HG03460 (cell line): ENCODE results near the gene GIPC1.

Experiments
- ATAC-seq: cut with Tn5 transposase; IDR thresholded peaks from one replicate; pipeline ENCODE4 v1.9.1; 2021; ENCODE audit not compliant: unreplicated experiment

Gene GIPC1

GRCh38 chr19:14439014-14439413 is 56.9 kb downstream of the GIPC1 start:
- no peak for ATAC-seq

DNA sequence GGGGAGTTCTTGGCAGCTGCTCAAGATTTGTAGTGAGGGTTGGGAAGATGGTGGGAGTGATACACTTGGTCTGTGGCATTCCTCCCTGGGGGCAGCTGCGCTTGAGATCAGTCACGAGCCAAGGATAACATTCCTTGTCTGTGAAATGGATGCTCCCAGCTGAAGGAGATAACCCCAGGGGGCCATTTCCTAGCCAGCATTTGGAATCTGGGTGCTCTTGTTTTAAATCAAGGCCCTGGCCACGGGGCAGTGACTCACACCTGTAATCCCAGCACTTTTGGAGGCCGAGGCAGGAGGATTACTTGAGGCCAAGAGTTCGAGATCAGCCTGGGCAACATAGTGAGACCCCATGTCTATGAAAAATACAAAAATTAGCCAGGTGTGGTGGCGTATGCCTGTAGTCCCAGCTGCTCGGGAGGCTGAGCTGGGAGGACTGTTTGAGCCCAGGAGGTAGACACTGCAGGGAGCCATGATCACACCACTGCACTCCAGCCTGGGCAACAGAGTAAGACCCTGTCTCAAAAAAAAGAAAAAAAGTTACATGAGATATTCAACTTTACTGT is 58.3 kb downstream of the GIPC1 start:
- ATAC-seq = no peak

DNA sequence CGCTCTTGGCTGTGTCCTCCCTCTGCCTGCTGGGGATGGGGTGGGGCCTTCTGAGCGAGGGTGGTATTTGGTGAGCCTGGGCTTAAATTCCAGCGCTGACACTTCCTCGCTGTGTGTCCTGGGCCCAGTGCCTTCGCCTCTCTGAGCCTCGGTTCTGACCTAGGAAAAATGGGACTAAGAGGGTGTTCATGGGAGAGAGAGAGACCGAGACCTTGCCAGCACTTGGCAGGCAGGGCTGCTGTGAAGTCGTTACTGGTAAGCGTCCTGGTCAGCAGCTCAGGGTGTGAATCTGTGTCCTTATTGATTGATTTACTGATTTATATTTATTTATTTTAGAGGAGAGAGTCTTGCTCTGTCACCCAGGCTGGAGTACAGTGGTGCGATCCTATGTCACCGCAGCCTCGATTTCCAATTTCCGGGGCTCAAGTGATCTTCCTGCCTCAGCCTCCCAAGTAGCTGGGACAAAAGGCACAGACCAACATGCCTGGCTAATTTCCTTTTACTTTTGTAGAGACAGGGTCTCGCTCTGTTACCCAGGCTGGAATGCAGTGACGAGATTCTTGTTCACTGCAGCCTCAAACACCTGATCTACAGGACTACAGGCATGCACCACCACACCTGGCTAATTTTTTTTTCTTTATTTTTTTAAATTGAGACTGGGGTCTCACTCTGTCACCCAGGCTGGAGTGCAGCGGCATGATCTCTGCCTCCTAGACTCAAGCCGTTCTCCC is 60.4 kb downstream of the GIPC1 start:
- no peak for ATAC-seq

DNA sequence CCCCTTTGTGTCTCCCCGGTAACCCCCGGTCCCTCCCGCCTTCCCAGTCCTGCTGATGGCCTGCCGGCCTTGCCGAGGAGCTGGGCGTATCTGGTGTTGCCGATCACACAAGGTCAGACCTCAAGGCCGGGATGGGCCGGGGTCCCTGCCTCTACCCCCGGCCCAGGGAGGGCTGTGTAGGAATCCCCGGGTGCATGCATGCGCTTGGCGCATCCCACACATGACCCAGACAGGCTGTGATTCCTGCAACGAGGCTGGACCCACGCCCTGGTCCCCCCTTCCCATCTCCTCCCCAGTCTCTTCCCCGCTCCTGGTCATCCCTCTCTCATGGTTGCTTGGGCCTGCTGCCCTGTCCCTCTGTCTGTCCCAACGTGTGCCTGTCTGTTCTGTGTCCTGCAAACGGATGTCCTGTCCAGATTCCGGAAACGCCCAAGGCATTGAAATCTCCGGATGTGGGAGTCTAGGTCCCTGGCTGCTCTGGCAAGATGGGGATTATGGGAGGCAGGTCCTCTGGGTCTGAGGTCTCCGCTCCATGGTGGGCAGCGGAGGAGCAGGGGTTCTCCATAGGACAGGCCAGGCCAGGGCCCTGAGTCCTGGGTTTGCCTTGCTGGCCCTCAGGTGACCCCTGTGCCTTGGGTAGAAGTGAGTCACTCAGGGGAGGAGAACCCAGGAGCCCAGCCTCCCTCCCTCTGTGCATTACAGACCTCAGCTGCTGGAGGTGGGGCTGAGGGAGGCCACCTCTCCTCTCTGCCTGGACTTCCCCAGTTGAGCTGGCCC is 61.2 kb downstream of the GIPC1 start:
- ATAC-seq = no peak

DNA sequence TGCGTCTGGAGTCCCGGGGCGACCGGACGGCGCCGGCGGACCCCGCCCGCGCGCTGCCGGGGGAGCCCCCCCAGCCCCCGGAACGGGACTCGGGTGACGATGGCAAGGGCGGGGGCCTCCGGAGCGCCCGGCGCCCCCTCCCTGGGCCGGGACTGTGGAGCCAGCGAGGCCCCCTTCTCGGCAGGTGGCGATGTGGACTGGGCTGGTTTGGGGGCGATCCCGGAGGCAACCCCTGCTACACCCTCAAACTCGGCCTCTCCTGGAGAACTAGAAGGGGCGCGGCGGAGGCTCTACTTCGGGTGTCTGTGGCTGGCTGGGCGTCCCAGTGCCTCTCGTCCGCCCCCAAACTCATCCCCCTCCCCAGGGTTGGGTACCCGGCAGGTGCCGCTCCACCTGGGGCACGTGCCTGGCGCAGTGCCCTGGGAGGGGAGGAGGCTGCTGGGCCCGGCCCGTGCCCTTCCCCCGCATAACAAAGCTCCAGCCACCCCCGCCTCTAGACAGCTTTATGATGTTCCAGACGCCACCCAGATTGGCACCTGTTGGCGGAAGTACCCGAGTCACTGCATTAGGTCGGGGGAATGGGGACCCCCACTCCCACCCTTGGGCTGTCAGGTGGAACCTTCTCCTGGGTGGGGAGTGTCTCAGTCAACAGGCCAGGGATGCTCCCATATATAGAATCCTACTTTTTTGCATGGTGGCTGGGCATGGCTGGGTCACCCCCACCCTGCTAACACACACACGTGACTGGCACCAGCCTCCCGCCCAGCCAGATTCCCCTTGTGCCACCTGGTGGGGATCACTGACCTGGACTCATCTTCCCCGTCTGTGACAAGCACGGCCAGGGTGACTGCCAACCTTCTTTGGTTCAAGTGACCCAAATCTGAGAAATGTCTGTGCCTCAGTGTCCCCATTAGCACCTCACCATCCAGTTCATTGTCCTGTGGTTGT is 62.1 kb downstream of the GIPC1 start:
- ATAC-seq = no peak

- no peak for ATAC-seq
Measured at GRCh38 chr19:14432791-14433553, 63.0 kb downstream of the GIPC1 start, which contains the start of gene PKN1. Gene PKN1 (plus strand): TSS chr19:14433306. CDS start chr19:14433522, 216 bp downstream.

DNA sequence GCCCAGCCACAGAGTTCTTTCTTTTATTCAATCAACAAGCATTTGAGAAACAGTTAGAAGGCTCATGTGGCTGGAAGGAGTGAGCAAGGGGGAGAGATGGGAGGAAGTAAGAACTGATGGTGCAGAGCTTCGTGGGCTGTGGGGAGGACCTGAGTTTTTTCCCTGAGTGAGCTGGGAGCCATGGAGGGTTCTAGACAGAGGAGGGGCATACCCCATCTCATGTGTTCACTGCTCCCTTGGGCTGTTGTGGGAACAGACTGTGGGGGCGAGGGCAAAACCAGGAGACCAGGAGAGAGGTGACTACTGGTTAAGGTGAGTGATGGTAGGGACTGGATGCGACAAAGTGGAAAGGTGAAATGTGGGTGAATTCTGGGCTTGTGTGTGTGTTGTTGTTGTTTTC is 65.2 kb downstream of the GIPC1 start:
- no peak for ATAC-seq

DNA sequence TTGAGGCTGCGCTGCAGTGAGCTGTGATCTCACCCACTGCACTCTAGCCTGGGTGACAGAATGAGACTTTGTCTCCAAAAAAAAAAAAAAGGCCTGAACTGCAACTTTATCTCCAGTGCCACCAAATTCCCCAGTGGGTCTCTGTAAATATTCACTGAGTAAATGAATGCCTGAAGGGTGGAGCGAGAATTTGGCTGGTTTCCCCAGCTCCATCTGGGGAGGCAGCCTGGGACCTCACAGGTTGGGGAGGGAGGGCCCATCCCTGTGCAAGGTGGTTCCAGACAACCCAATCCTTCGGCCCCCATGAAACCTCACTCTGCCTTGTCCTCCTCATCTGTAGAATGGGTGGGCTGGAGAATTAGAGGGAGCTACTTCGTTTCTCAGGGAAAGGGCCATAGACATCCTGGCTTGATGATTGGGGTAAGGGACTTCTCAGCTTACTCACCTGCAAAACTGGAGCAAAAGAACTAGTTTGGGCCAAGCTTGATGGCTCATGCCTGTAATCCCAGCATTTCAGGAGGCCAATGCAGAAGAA is 67.0 kb downstream of the GIPC1 start:
- no peak for ATAC-seq
